ENCODE results near the gene NLRC4.
"Not testable (repeated sequence)": the region's sequence is repeated elsewhere in the genome, so short reads cannot be mapped to it uniquely, and the experiment has no call there.

NLRC4 gene, protein sequence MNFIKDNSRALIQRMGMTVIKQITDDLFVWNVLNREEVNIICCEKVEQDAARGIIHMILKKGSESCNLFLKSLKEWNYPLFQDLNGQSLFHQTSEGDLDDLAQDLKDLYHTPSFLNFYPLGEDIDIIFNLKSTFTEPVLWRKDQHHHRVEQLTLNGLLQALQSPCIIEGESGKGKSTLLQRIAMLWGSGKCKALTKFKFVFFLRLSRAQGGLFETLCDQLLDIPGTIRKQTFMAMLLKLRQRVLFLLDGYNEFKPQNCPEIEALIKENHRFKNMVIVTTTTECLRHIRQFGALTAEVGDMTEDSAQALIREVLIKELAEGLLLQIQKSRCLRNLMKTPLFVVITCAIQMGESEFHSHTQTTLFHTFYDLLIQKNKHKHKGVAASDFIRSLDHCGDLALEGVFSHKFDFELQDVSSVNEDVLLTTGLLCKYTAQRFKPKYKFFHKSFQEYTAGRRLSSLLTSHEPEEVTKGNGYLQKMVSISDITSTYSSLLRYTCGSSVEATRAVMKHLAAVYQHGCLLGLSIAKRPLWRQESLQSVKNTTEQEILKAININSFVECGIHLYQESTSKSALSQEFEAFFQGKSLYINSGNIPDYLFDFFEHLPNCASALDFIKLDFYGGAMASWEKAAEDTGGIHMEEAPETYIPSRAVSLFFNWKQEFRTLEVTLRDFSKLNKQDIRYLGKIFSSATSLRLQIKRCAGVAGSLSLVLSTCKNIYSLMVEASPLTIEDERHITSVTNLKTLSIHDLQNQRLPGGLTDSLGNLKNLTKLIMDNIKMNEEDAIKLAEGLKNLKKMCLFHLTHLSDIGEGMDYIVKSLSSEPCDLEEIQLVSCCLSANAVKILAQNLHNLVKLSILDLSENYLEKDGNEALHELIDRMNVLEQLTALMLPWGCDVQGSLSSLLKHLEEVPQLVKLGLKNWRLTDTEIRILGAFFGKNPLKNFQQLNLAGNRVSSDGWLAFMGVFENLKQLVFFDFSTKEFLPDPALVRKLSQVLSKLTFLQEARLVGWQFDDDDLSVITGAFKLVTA

DNA sequence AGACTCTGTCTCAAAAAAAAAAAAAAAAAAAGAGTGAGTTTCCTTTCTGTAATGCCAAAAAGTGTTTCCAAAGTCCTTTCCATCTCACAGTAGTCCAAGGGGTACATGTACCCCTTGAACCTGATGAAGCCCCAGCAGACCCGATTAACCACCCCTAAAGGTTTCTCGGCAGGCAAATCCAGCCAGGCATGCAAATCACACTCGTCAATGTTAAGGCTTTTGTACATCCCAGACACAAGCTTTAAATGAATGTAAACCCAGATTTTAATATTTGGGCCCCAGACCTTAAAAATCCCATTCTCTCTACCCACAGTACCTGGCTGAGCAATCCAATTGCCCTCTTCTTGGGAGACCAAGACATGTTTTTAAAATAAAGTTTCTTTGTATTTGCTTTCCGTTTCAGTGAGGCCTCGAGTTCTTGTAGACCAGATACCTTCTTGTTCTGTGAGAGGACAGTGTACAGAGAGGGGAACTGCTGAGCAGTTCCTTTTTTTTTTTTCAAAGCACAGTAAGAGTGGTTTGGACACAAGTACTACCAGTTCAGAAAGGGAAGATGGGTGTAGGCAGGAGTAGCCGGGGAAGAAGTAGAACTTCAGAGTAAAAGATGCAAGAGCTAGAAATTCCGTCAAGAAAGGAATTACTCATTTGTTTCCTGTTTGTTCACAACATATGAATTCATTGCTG lies at the start of gene NLRC4:
Gene NLRC4 (minus strand): TSS at position 465 of the 684 bp plus-strand sequence. CDS start 8,111 bp downstream, outside the sequence.
- DNase-seq = no peak

DNA sequence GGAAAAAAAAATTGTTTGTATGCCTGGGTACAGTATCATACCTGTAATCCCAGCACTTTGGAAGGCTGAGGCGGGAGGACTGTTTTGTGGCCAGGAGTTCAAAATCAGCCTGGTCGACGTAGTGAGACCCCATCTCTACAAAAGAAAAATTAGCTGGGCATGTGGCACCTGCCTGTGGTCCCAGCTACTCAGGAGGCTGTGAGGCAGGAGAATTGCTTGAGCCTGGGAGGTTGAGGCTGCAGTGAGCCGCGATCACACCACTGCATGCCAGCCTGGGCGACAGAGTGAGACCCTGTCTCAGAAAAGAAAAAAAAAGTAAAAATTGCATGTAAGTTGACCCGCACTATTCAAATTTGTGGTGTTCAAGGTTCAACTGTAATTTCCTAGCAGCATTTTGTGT lies 45.9 kb upstream of the NLRC4 start:
- DNase-seq = no peak

DNA sequence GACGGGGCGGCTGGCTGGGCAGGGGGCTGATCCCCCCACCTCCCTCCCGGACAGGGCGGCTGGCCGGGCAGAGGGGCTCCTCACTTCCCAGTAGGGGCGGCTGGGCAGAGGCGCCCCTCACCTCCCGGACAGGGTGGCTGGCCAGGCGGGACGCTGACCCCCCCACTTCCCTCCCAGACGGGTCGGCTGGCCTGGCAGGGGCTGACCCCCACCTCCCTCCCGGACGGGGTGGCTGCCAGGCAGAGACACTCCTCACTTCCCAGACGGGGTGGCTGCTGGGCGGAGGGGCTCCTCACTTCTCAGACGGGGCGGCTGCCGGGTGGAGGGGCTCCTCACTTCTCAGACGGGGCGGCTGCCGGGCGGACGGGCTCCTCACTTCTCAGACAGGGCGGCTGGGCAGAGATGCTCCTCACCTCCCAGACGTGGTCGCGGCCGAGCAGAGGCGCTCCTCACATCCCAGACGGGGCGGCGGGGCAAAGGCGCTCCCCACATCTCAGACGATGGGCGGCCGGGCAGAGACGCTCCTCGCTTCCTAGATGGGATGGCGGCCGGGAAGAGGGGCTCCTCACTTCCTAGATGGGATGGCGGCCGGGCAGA lies 29.4 kb upstream of the NLRC4 start:
- not testable (repeated sequence) for DNase-seq

DNA sequence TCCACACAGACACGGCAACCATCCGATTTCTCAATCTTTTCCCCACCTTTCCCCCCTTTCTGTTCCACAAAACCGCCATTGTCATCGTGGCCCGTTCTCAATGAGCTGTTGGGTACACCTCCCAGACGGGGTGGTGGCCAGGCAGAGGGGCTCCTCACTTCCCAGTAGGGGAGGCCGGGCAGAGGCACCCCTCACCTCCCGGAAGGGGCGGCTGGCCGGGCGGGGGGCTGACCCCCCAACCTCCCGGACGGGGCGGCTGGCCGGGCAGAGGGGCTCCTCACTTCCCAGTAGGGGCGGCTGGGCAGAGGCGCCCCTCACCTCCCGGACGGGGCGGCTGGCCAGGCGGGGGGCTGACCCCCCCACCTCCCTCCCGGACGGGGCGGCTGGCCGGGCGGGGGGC lies 28.8 kb upstream of the NLRC4 start:
- DNase-seq = not testable (repeated sequence)

DNA sequence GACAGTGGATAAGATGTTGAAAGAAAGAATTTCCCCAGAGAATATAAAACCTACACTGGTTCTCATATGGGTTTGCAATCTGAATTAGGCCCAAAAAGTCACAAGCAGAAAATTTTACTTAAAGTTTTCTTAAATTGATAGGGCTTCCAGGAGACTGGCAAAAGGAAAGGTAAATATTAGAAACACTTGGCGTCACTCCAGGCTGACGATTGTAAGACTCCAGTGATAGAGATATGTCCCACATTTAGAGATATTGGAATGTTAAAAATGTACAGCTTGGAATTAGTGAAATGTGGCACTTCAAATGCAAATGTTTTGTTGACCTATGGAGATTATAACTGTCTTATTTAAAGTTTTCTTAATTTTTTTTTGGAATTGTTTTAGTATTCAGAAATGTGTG lies 27.1 kb upstream of the NLRC4 start:
- DNase-seq = no peak

DNA sequence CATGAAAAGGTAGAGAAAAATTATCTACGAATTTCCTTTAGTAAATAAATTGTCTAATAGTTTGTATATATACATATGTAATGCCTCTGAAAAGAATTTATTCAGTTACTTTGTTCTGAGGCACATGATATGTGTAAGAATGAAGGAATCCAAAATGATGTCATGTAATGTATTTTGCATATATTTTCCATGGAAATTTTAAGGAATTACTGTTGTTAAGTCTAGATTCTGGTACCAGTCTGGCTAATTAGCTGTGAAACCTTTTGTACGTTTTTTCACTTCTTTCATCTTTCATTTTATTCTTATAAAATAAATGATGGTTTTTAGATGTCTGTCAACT lies 25.3 kb upstream of the NLRC4 start:
- no peak for DNase-seq

DNA sequence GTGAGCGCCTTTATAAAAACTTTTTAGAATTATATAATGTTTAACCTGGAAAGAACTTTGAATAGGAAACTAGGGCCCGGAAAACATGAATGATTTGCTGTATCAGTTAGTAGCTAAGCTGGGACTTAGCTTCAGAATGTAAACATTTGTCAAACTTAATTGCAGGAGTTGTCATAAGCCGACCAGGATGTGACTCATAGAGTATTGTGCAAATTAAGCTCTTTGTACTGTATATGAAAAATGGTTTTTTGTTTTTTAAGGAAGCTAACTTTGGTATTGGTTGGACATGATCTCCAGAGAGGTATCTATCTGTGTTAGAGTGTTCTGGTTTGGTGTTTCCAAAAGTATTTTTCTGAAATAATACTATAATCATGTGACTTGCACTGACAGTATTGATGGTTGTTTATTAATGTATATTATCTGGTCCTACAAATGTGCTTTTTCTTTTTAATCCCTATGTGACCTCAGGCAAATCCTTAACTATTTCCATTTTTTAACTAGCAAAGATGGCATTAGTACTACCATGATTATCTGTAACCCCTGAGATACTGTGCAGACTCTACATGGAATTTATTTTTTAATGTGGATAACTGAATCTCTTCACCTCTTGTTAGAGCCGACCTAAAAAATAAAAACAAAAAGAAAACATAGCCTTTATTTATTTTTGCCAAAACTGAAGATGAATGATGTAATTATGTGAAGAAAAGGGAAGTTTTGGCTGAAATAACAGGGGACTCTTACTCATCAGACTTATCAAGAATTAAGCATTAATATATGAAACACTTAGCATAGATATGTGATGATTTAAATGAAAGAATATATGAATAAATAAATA lies 24.7 kb upstream of the NLRC4 start:
- no peak for DNase-seq

DNA sequence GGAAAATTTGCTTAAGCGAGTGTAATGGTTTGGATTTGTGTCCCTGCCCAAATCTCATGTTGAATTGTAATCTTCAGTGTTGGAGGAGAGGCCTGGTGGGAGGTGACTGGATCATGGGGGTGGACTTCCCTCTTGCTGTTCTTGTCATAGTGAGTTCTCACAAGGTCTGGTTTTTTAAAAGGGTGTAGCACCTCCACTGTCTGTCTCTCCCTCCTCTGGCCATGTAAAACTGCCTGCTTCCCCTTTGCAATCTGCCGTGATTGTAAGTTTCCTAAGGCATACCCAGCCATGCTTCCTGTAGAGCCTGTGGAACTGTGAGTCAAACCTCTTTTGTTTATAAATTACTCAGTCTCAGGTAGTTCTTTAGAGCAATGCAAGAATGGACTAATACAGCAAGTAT lies 19.6 kb upstream of the NLRC4 start:
- no peak for DNase-seq

DNA sequence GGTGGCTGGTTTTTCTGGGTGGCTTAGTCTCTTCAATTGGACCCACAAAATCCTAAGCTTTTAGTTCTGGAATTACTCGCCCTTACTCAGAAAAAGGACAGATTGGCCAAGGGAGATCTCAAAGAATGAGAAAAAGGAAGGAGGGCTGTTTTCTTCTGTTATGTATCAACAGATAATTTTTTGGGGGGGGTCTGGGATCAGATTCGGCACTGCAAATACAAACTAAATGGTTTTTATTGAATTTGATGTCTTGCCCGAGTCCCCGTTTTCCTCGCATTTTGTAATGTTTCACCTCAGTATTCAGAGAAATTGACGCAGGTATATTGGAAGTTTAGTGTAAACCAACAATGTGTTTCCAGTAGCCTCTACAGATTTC lies 13.8 kb upstream of the NLRC4 start:
- no peak for DNase-seq

DNA sequence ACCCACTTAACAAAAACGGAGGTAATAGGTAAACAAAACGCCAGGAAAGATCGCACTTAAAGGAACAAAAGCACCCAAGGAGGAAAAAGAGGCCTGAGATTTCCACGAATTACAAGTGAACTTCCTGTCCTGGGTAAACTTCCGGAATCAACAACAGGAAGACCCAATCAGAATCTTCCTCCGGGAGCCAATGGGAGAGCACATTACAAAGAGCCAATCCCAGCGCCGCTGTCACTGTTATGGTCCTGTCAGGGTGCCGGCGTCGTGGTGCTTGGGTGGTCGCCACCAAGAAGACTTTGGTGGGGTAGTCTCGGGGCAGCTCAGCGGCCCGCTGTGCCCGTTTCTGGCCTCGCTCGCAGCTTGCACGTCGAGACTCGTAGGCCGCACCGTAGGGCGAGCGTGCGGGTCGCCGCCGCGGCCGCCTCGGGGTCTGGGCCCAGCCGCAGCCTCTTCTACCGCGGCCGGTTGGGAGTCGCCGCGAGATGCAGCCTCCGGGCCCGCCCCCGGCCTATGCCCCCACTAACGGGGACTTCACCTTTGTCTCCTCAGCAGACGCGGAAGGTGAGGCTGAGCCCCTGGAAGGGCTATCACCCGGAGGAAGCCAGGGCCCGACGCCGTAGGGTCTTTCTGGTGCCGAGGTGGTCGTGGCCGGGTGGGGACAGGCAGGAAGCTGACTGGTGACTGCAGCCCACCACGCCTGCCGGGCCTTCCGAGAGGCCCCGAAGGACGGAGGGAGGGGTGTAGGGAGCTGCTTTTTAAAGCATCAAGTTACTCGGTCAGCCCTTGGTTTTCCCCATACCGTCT lies 13.2 kb upstream of the NLRC4 start, which contains the start of gene YIPF4:
Gene YIPF4 (plus strand): TSS at position 231 of the 804 bp plus-strand sequence. CDS start 252 bp downstream, at position 483.
- peak; percentile 84 for DNase-seq

DNA sequence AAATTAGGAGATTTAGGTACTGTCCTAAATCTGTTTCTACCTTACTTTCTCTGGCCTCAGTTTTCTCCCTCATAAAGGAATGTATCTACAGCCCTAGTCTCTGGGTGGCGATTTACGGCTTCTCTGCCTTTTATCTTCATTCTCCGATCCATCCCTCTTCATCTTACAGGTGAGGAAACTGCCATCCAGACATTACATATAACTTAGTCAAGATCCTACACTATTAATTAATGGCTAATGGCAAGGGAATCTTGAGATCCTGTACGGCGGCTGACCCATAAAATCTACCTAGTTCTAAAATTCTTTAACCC lies 12.6 kb upstream of the NLRC4 start:
- no peak for DNase-seq

DNA sequence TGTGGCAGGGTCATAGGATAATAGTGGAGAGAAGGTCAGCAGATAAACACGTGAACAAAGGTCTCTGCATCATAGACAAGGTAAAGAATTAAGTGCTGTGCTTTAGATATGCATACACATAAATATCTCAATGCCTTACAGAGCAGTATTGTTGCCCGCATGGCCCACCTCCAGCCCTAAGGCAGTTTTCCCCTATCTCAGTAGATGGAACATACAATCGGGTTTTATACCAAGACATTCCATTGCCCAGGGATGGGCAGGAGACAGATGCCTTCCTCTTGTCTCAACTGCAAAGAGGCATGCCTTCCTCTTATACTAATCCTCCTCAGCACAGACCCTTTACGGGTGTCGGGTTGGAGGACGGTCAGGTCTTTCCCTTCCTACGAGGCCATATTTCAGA lies 11.1 kb upstream of the NLRC4 start:
- not testable (repeated sequence) for DNase-seq

DNA sequence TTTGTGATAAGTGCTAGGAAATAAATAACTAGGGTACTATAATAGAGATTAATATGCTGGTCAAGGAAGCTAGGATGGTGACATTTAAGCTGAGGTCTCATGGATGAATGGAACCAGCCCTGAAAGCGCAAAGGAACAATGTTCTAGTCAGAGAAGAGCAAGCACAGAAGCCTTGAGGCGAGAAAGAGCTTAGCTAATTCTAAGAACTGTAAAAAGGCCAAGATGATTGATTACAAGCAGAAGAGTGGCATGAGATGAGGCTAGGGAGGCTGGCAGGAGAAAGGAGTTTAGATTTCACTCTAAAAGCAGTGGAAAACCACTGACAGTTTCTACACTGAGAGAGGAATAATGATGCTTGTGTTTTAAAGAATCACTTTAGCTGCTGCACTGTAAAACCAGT lies 9.6 kb upstream of the NLRC4 start:
- DNase-seq = no peak

DNA sequence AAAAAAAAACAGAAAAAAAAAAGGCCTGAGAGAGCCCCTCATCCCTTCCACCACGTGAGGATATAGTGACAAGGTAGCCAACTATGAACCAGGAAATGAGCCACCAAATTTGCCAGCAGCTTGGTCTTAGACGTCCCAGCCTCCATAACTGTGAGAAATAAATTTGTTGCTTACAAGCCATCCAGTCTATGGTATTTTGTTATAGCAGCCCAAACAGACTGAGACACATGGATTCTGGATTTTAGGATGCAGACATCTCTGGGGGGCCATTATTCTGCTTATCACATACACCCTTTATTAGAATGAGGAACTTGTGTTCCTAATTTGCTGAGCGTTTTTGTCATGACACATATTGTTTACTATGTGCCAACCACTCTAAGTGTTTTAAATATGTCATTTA lies 7.6 kb upstream of the NLRC4 start:
- DNase-seq = no peak

DNA sequence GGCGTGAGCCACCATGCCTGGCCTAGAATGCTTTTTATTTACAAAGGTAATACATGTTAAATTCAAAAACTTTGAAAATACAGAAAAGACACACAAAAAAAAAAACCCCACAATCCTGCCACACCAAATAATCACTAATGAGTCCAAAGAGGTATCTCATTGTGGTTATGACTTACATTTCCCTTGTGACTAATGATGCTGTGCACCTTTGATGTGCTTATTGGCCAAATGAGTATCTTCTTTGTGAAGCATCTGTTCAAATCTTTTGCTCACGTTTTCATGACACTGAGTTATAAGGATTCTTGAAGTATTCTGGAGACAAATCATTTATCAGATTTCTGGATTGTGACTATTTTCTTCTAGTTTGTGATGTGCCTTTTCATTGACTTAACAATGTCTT lies 6.4 kb upstream of the NLRC4 start:
- no peak for DNase-seq

DNA sequence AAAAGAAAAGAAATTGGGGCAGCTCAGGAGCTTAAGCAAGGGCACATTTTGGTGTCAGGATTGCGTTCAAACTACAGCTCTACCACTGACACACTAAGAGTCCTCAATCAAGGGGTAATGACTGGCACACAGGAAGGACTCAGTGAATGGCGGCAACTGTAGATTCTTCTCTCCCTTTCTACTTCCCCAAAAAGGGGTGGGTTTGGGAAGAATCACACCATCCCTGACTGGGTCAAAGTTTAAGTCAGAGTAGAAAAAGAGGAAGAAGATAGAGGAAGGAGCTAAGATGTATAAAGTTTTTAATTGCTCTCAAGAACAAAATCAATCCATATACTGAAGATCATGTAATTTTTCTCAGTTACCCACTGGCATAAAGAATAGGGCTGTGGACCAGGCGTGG lies 2.6 kb downstream of the NLRC4 start:
- no peak for DNase-seq

DNA sequence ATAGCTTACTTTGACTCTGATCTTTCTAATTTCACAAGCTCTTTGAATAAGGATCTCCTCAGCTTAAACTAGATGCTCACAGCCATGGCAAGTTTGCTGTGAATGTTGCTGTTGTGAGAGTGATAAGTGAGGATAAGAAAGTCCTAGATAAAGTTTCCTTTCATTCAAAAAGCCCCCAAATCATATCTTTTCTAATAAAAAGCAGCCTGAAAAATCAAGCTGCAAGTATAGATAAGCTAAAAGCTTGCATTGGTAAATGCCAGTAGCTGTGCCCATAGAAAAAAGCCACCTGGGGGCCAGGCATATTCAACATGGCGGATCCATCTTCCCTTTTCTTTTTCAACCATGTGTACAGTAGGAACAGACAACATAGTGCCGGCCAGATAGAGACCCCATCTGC lies 4.3 kb downstream of the NLRC4 start:
- no peak for DNase-seq

DNA sequence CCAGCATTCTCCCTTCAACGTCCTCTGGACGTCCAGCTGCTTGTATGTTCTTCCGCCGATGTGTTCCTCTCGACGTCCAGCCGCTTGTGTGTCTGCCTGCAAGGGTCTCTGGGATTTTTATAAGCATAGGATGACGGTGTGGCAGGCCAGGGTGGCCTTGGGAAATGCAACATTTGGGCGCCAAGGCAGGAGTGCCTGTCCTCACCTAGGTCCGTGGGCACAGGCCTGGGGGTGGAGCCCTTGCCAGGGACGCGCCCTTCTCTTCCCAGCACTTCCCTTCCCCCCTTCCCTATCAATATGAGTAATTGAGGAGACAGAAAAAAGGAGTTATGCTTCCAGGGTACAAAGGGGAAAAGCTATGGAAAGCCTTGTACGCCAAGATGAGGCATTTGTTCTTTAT lies 6.4 kb downstream of the NLRC4 start:
- DNase-seq = no peak

DNA sequence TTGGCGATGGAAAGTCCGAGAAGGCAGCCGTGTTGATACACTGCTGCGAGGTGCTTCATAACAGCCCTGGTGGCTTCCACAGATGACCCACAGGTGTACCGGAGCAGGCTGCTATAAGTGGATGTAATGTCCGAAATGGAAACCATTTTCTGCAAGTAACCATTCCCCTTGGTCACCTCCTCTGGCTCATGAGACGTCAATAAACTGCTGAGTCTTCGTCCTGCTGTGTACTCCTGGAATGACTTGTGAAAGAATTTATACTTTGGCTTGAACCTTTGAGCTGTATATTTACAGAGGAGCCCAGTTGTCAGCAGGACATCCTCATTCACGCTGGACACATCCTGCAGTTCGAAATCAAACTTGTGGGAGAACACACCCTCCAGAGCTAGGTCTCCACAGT lies 14.4 kb downstream of the NLRC4 start:
- no peak for DNase-seq

DNA sequence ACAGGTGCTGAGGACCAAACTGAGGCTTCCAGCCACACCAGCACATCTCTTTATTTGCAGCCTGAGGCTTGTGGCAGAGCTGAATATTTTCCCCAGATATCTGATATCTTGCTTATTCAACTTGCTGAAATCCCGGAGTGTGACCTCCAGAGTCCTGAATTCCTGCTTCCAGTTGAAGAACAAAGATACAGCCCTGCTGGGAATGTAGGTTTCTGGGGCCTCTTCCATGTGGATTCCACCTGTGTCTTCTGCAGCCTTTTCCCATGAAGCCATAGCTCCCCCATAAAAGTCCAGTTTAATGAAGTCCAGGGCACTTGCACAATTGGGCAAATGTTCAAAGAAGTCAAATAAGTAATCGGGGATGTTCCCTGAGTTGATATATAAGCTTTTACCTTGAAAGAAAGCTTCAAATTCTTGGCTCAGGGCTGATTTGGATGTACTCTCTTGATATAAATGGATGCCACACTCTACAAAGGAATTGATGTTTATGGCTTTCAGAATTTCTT lies 14.9 kb downstream of the NLRC4 start:
- DNase-seq = no peak

DNA sequence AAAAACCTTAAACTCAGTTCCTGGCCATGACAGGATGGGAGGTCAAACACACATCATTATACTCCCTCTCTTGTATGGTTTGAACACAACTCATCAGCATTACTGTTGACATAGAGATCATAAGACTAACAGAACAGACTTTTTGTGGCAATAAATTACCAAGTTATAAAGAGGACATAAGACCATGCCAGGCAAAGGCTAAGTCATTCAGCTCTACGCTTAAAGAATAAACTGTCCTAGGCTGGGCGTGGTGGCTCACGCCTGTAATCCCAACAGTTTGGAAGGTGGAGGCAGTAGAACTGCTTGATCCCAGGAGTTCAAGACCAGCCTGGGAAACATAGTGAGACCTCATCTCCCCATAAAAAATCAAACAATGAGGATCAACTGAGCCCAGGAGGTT lies 16.4 kb downstream of the NLRC4 start:
- DNase-seq = no peak
